ENCODE results near the gene RIPOR3.
"Not testable (repeated sequence)": the region's sequence is repeated elsewhere in the genome, so short reads cannot be mapped to it uniquely, and the experiment has no call there.

RIPOR3 gene

GRCh38 chr20:50543326-50543725 lies 148.0 kb downstream of the RIPOR3 start:
- TF ChIP-seq, protein P1, sequence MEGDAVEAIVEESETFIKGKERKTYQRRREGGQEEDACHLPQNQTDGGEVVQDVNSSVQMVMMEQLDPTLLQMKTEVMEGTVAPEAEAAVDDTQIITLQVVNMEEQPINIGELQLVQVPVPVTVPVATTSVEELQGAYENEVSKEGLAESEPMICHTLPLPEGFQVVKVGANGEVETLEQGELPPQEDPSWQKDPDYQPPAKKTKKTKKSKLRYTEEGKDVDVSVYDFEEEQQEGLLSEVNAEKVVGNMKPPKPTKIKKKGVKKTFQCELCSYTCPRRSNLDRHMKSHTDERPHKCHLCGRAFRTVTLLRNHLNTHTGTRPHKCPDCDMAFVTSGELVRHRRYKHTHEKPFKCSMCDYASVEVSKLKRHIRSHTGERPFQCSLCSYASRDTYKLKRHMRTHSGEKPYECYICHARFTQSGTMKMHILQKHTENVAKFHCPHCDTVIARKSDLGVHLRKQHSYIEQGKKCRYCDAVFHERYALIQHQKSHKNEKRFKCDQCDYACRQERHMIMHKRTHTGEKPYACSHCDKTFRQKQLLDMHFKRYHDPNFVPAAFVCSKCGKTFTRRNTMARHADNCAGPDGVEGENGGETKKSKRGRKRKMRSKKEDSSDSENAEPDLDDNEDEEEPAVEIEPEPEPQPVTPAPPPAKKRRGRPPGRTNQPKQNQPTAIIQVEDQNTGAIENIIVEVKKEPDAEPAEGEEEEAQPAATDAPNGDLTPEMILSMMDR (IDR thresholded peaks at IDR 0.05; ENCODE audit: extremely low read depth, missing control alignments) = no peak

DNA sequence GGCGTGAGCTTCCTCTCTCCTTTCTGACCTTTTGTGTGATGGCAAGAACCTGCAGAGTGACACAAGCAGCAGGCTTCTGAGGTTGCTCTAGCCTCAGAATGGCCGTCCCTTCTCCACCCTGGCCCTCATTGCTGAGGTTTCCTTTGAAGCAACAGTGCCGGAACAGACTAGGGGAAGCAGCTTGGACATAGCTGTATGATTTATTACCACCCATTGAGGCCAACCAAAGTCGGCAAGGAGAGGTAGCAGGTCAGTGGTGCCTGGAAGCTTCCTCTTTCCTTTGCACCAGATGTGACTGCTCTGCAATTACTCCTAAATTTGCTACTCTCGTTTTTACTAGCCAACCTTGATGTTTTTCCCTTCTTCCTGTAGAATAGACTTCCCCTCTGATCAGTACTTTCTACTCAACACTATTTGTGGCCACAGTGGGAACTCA lies 149.7 kb downstream of the RIPOR3 start:
- TF ChIP-seq, protein P1 (IDR thresholded peaks at IDR 0.05; ENCODE audit: extremely low read depth, missing control alignments) = no peak
- no peak for DNase-seq (ENCODE audit: low spot score)

More at GRCh38 chr20:50543326-50543725, 148.0 kb downstream of the RIPOR3 start:
- DNase-seq (ENCODE audit: low spot score) = no peak

DNA sequence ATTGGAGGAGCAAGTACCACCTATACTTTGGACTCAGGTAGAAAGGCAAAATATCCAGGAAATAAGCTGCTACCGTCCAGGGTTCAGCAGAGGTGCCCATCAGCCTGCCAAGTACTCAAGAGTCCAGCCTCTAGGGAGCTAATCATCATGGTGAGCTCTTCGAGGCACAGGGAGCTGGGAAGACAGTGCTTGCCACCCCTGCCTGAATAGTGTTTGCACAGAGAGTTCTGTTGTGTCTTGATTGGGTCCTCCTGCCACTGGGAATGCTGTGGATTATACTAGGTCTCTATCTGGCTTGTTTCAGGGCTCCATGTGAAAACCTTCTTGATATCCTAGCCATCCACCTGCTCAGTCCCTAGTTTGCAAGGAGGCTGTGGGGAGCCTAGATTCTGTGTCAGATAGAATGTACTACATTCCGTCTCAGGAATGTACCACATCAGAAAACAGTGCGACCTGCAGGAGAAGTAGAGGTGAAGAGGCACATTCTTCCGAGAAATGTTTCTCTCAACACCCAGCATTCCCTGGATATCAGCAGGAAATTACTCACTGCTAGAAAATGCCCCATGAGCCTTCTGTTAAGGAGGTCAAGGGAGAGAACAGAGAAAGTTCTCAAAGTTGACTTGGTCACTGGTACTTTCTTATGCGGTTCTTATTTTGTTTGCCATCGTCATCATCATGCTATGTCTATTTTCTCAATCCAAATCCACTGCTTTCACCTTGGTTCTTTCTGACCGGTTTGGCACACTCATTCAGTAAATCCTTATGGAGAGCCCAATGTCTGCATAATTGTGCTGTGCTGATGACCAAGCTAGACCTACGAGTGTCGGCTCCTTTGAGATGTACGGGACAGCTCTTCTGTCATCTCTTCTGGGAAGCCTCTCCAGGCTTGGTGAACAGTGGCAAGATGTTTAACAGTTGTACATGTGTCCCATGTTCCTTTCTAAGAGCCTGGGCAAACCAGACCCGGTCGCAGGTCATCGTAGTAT lies 150.4 kb downstream of the RIPOR3 start:
- TF ChIP-seq, protein P1 (IDR thresholded peaks at IDR 0.05; ENCODE audit: extremely low read depth, missing control alignments) = no peak
- no peak for DNase-seq (ENCODE audit: low spot score)

GRCh38 chr20:50539798-50540197 lies 151.5 kb downstream of the RIPOR3 start:
- DNase-seq (ENCODE audit: low spot score) = not testable (repeated sequence)

- TF ChIP-seq, protein P1 (IDR thresholded peaks at IDR 0.05; ENCODE audit: extremely low read depth, missing control alignments) = no peak
- no peak for DNase-seq (ENCODE audit: low spot score)
These were observed 153.1 kb downstream of the RIPOR3 start for GRCh38 chr20:50538276-50538675.

GRCh38 chr20:50537546-50538201 lies 153.7 kb downstream of the RIPOR3 start:
- DNase-seq (ENCODE audit: low spot score) = no peak
- TF ChIP-seq, protein P1 (IDR thresholded peaks at IDR 0.05; ENCODE audit: extremely low read depth, missing control alignments) = no peak

GRCh38 chr20:50536333-50536732 lies 155.0 kb downstream of the RIPOR3 start:
- DNase-seq (ENCODE audit: low spot score) = no peak
- TF ChIP-seq, protein P1 (IDR thresholded peaks at IDR 0.05; ENCODE audit: extremely low read depth, missing control alignments) = no peak

Data from GM20000 (cell line).